ENCODE data around the gene PLB1. TPM values are rescaled to one million over a fixed set of nuclear protein-coding genes. Genes with fewer than 3 reads are reported as not detected.
A peak's percentile ranks its signal among the peaks of the same experiment; 100 is the strongest.

Gene PLB1
- polyA plus RNA-seq, 3 donors = 20.2 to 35.8 (median 23.9) TPM

- H3K27me3 ChIP-seq (ENCODE audit: control insufficient read depth in 2 of 2, insufficient read depth in 2 of 2, low read length in 2 of 2) = no peaks in the 10 kb centered on the region
- H3K27ac ChIP-seq (ENCODE audit: low read depth in 1 of 2, low read length in 2 of 2) = peak overlapping the region; percentile 65 to 79
- peaks cover 57% of the 10 kb centered on the region for H3K4me1 Mint-ChIP-seq
- peak overlapping the region; percentile 18 for H2AFZ ChIP-seq (ENCODE audit: insufficient read depth, low read depth, low read length, poor library complexity, severe bottlenecking)
- H3K4me3 Mint-ChIP-seq = peak overlapping the region in 1 of 2 donors; percentile 27
- H4K20me1 ChIP-seq (ENCODE audit: insufficient read depth, low read length) = no peaks in the 10 kb centered on the region
- peak overlapping the region; percentile 43 for H3K4me2 ChIP-seq (replicated peaks; ENCODE audit: extremely low read depth, low read length, poor library complexity, severe bottlenecking)
- peaks cover 40 to 70% of the 10 kb centered on the region in 2 donors for H3K36me3 Mint-ChIP-seq
- peaks cover 0 to 4% (median 0%) of the 10 kb centered on the region in 7 donors for H3K9me3 Mint-ChIP-seq
- no peak for DNase-seq
- no peak overlapping the region for H3K9ac ChIP-seq (ENCODE audit: insufficient read depth, low read length, poor library complexity, severe bottlenecking)
- peaks cover 0 to 2% (median 0%) of the 10 kb centered on the region in 3 donors for H3K27me3 Mint-ChIP-seq (ENCODE audit: low read depth in 3 of 3)
- H3K9me3 ChIP-seq (replicated peaks in 1 of 2; ENCODE audit: control insufficient read depth in 1 of 2, insufficient read depth in 1 of 2, low read length in 2 of 2) = no peaks in the 10 kb centered on the region
- peak overlapping the region; percentile 89 to 99 (median 98) for H3K27ac Mint-ChIP-seq
- TF ChIP-seq CTCF (IDR thresholded peaks at IDR 0.05) = no peak
- H3K4me1 ChIP-seq (ENCODE audit: control insufficient read depth in 1 of 2, insufficient read depth in 2 of 2, low read length in 2 of 2) = peaks cover 47 to 50% of the 10 kb centered on the region in 2 donors
- peak overlapping the region in 1 of 3 experiments; percentile 7 for H3K4me3 ChIP-seq (replicated peaks in 1 of 3; ENCODE audit: low read depth in 2 of 3, low read length in 3 of 3)
- peaks cover 4% of the 10 kb centered on the region for H3K79me2 ChIP-seq (ENCODE audit: insufficient read depth, low read length)
- 0% methylated on average over 1 of the region's 2 CpGs for WGBS (ENCODE audit: insufficient coverage)
- peaks cover 27 to 34% of the 10 kb centered on the region in 2 donors for H3K36me3 ChIP-seq (replicated peaks in 1 of 2; ENCODE audit: control insufficient read depth in 1 of 2, insufficient read depth in 2 of 2, low read length in 2 of 2)
- intact Hi-C loops (cut with micrococcal nuclease) = loop anchor here in 1 of 2 donors (5.0 kb wide), 2 partner anchors 93 to 128 kb away; partner anchors contain the start of gene PPP1CB
Observed at GRCh38 chr2:28624436-28624792, 128.6 kb downstream of the PLB1 start.

GRCh38 chr2:28624793-28625701, 129.2 kb downstream of the PLB1 start:
- peaks cover 40 to 44% of the 10 kb centered on the region in 2 donors for H3K4me1 ChIP-seq (ENCODE audit: control insufficient read depth in 1 of 2, insufficient read depth in 2 of 2, low read length in 2 of 2)

More at GRCh38 chr2:28624793-28625701, 129.2 kb downstream of the PLB1 start:
- peaks cover 50% of the 10 kb centered on the region for H3K4me1 Mint-ChIP-seq
- Histone ChIP-seq H3K9me3 (replicated peaks in 1 of 2; ENCODE audit: control insufficient read depth in 1 of 2, insufficient read depth in 1 of 2, low read length in 2 of 2) (no peaks in the 10 kb centered on the region), H4K20me1 (ENCODE audit: insufficient read depth, low read length) (no peaks in the 10 kb centered on the region), H3K27me3 (ENCODE audit: control insufficient read depth in 2 of 2, insufficient read depth in 2 of 2, low read length in 2 of 2) (no peaks in the 10 kb centered on the region), H3K4me2 (replicated peaks; ENCODE audit: extremely low read depth, low read length, poor library complexity, severe bottlenecking) (peak overlapping the region; percentile 43), H3K4me3 (replicated peaks in 1 of 3; ENCODE audit: low read depth in 2 of 3, low read length in 3 of 3) (peak overlapping the region in 1 of 3 experiments; percentile 7), H2AFZ (ENCODE audit: insufficient read depth, low read depth, low read length, poor library complexity, severe bottlenecking) (peak overlapping the region; percentile 18), H3K79me2 (ENCODE audit: insufficient read depth, low read length) (peaks cover 4% of the 10 kb centered on the region), H3K9ac (ENCODE audit: insufficient read depth, low read length, poor library complexity, severe bottlenecking) (peak overlapping the region; percentile 23), H3K27ac (ENCODE audit: low read depth in 1 of 2, low read length in 2 of 2) (peak overlapping the region; percentile 65 to 79), H3K36me3 (replicated peaks in 1 of 2; ENCODE audit: control insufficient read depth in 1 of 2, insufficient read depth in 2 of 2, low read length in 2 of 2) (peaks cover 33 to 41% of the 10 kb centered on the region in 2 donors)
- H3K36me3 Mint-ChIP-seq = peaks cover 36 to 69% of the 10 kb centered on the region in 2 donors
- DNase-seq = peak; percentile 64 to 70 (median 65)
- TF ChIP-seq CTCF (IDR thresholded peaks at IDR 0.05) = no peak
- H3K27me3 Mint-ChIP-seq (ENCODE audit: low read depth in 3 of 3) = peaks cover 0 to 2% (median 0%) of the 10 kb centered on the region in 3 donors
- peaks cover 0 to 4% (median 0%) of the 10 kb centered on the region in 7 donors for H3K9me3 Mint-ChIP-seq
- peak overlapping the region; percentile 48 to 81 for H3K4me3 Mint-ChIP-seq
- intact Hi-C loops (cut with micrococcal nuclease) = loop anchor here in 1 of 2 donors (5.0 kb wide), 2 partner anchors 92 to 127 kb away; partner anchors contain the start of gene PPP1CB
- WGBS (ENCODE audit: insufficient coverage) = 29% methylated on average over 14 of the region's 19 CpGs
- peak overlapping the region; percentile 89 to 99 (median 98) for H3K27ac Mint-ChIP-seq
